HCT116 (cell line): Measurements from ENCODE around the gene TRAK1.

Experiments
- ATF3 ChIP-seq: IDR thresholded peaks from 2 replicates; pipeline ENCODE4 v1.6.1; 2012
- CEBPB ChIP-seq: IDR thresholded peaks from 2 replicates; pipeline ENCODE4 v1.6.1; 2012; ENCODE audit warnings: low read depth
- CTCF ChIP-seq, 3 experiments: fragments of 200-600 bp in 1 of 3; sonication (generic) in 1 of 3; IDR thresholded peaks in 2 of 3; conservative IDR thresholded peaks in 1 of 3; 2 replicates each; pipeline ENCODE4 v1.5.1; 2012 to 2017; ENCODE audit warnings: low read depth in 2 of 3, low read length in 2 of 3, antibody characterized with exemption in 1 of 3, borderline replicate concordance in 1 of 3, control low read depth in 1 of 3, mild to moderate bottlenecking in 1 of 3, mixed read lengths in 1 of 3, mixed run types in 1 of 3, moderate library complexity in 1 of 3; ENCODE audit not compliant: insufficient read depth in 1 of 3
- EGR1 ChIP-seq: IDR thresholded peaks from 2 replicates; pipeline ENCODE4 v1.6.1; 2012; ENCODE audit warnings: low read depth
- EZH2 ChIP-seq: fragments of 200-600 bp; sonication (generic); IDR thresholded peaks from 2 replicates; pipeline ENCODE4 v1.6.1; 2017; ENCODE audit warnings: antibody characterized with exemption, mixed run types
- EZH2phosphoT487 ChIP-seq: fragments of 200-600 bp; IDR thresholded peaks from 2 replicates; pipeline ENCODE4 v1.6.1; 2018; ENCODE audit warnings: antibody characterized with exemption, borderline replicate concordance
- JUND ChIP-seq: IDR thresholded peaks from 2 replicates; pipeline ENCODE4 v1.6.1; 2012
- POLR2A ChIP-seq: IDR thresholded peaks from 2 replicates; pipeline ENCODE4 v1.7.0; 2011; ENCODE audit warnings: borderline replicate concordance; ENCODE audit not compliant: insufficient read depth, insufficient read length; ENCODE audit errors: extremely low read depth
- POLR2AphosphoS5 ChIP-seq: IDR thresholded peaks from 2 replicates; pipeline ENCODE4 v1.6.1; 2011; ENCODE audit warnings: mild to moderate bottlenecking, low read depth, low read length, moderate library complexity
- RAD21 ChIP-seq: IDR thresholded peaks from 2 replicates; pipeline ENCODE4 v1.6.1; 2012; ENCODE audit warnings: low read depth, mild to moderate bottlenecking
- SRF ChIP-seq: IDR thresholded peaks from 2 replicates; pipeline ENCODE4 v1.6.1; 2012; ENCODE audit warnings: low read depth
- ZBTB33 ChIP-seq: IDR thresholded peaks from 2 replicates; pipeline ENCODE4 v1.6.1; 2011; ENCODE audit warnings: mild to moderate bottlenecking, low read length, moderate library complexity; ENCODE audit not compliant: insufficient replicate concordance; ENCODE audit errors: extremely low read depth
- ZNF274 ChIP-seq: fragments of 200-500 bp; sonication (Bioruptor generic); IDR thresholded peaks from 2 replicates; pipeline ENCODE4 v1.6.1; 2014; ENCODE audit warnings: mild to moderate bottlenecking, low read depth, low read length, inconsistent platforms

- TF ChIP-seq EZH2 (no peak), CTCF (IDR thresholded peaks at IDR 0.05 in 2 of 3, conservative IDR thresholded peaks at IDR 0.05 in 1 of 3; ENCODE audit: borderline replicate concordance in 1 of 3, insufficient read depth in 1 of 3, low read depth in 2 of 3, low read length in 2 of 3) (no peak), POLR2AphosphoS5 (no peak), POLR2A (no peak), EZH2phosphoT487 (no peak), RAD21 (no peak), JUND (no peak), EGR1 (no peak), ZBTB33 (no peak), ZNF274 (no peak), CEBPB (no peak), ATF3 (no peak), SRF (no peak)
These were observed 119.6 kb downstream of the TRAK1 start for GRCh38 chr3:42210726-42211125.
